H1 (cell line): ENCODE results near the gene TSPEAR. TPM values are rescaled to one million over a fixed set of nuclear protein-coding genes. Genes with fewer than 3 reads are reported as not detected.

Source experiments
- ASH2L ChIP-seq: fragments of 200-600, 300-600 bp; sonication (generic); IDR thresholded peaks from one replicate; pipeline ENCODE4 v1.7.1; 2017; ENCODE audit warnings: low read length
- CBX5 ChIP-seq: fragments of 300-800, 300-1000 bp; sonication (generic); IDR thresholded peaks from 2 replicates; pipeline ENCODE4 v1.7.1; 2016; ENCODE audit warnings: antibody characterized with exemption, low read length, low read depth
- TAF1 ChIP-seq: IDR thresholded peaks from 2 replicates; pipeline ENCODE4 v1.6.1; 2011; ENCODE audit warnings: mild to moderate bottlenecking, low read depth, low read length
- YY1 ChIP-seq: IDR thresholded peaks from 2 replicates; pipeline ENCODE4 v1.6.1; 2011; ENCODE audit warnings: low read depth, mild to moderate bottlenecking, low read length
- polyA plus RNA-seq, 7 experiments: library from polyadenylated mRNA; depleted of rRNA in 3 of 7; stranded (reverse) in 5 of 7; unstranded in 2 of 7; fragments of >200 nt in 5 of 7; fragments of 200-250 nt in 2 of 7; gene quantifications; 1 replicate in 5 of 7; 2 replicates in 1 of 7; 4 replicates in 1 of 7; pipeline versions ENCODE4 v1.2.1 to v1.2.3, GENCODE V29; 2011 to 2013; ENCODE audit warnings: missing spikeins in 2 of 7, mixed read lengths in 2 of 7
- total RNA-seq: library from RNA; stranded (reverse); fragmentation: NEBNext Ultra II Directional; extraction: Animal tissue kit (Norgen Biotek cat#: 25700); gene quantifications from 2 replicates; pipeline ENCODE4 v1.2.1, GENCODE V29; 2021
- TF ChIP-seq, protein P1 (sequence below): fragments of 300-600 bp; sonication (generic); IDR thresholded peaks from 2 replicates; pipeline ENCODE4 v1.7.1; 2012; ENCODE audit warnings: low read length, moderate library complexity, mild to moderate bottlenecking, inconsistent platforms; ENCODE audit not compliant: insufficient replicate concordance
- TF ChIP-seq, protein P2 (sequence below): IDR thresholded peaks from 2 replicates; pipeline ENCODE4 v1.6.1; 2012; ENCODE audit warnings: inconsistent platforms

The TSPEAR gene
- total and polyA plus RNA-seq, 2 of the 8 experiments (the other 6 are each of a cell fraction or from before 2014, with no cell fraction given), result 0.58 to 0.89 TPM

DNA sequence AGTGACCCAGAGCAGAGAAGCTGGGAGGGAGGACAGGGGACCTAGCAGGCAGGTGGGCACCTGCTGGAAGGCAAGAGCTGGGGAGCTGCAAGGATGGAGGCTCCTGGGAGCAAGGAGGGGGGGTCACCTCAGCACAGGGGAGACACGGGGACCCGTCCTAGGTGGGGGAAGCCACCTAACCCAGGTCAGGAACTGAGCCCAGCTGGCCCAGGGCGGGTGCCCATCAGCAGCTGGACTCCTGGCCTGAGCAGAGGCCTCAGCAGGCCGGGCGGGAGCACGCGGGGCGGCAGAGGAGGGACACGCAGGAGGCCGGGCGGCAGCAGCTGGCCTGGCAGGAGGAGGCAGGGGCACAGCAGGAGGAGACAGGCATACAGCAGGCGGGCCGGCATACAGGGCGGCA is 172.3 kb downstream of the TSPEAR start (continued):
- TF ChIP-seq, protein P1, sequence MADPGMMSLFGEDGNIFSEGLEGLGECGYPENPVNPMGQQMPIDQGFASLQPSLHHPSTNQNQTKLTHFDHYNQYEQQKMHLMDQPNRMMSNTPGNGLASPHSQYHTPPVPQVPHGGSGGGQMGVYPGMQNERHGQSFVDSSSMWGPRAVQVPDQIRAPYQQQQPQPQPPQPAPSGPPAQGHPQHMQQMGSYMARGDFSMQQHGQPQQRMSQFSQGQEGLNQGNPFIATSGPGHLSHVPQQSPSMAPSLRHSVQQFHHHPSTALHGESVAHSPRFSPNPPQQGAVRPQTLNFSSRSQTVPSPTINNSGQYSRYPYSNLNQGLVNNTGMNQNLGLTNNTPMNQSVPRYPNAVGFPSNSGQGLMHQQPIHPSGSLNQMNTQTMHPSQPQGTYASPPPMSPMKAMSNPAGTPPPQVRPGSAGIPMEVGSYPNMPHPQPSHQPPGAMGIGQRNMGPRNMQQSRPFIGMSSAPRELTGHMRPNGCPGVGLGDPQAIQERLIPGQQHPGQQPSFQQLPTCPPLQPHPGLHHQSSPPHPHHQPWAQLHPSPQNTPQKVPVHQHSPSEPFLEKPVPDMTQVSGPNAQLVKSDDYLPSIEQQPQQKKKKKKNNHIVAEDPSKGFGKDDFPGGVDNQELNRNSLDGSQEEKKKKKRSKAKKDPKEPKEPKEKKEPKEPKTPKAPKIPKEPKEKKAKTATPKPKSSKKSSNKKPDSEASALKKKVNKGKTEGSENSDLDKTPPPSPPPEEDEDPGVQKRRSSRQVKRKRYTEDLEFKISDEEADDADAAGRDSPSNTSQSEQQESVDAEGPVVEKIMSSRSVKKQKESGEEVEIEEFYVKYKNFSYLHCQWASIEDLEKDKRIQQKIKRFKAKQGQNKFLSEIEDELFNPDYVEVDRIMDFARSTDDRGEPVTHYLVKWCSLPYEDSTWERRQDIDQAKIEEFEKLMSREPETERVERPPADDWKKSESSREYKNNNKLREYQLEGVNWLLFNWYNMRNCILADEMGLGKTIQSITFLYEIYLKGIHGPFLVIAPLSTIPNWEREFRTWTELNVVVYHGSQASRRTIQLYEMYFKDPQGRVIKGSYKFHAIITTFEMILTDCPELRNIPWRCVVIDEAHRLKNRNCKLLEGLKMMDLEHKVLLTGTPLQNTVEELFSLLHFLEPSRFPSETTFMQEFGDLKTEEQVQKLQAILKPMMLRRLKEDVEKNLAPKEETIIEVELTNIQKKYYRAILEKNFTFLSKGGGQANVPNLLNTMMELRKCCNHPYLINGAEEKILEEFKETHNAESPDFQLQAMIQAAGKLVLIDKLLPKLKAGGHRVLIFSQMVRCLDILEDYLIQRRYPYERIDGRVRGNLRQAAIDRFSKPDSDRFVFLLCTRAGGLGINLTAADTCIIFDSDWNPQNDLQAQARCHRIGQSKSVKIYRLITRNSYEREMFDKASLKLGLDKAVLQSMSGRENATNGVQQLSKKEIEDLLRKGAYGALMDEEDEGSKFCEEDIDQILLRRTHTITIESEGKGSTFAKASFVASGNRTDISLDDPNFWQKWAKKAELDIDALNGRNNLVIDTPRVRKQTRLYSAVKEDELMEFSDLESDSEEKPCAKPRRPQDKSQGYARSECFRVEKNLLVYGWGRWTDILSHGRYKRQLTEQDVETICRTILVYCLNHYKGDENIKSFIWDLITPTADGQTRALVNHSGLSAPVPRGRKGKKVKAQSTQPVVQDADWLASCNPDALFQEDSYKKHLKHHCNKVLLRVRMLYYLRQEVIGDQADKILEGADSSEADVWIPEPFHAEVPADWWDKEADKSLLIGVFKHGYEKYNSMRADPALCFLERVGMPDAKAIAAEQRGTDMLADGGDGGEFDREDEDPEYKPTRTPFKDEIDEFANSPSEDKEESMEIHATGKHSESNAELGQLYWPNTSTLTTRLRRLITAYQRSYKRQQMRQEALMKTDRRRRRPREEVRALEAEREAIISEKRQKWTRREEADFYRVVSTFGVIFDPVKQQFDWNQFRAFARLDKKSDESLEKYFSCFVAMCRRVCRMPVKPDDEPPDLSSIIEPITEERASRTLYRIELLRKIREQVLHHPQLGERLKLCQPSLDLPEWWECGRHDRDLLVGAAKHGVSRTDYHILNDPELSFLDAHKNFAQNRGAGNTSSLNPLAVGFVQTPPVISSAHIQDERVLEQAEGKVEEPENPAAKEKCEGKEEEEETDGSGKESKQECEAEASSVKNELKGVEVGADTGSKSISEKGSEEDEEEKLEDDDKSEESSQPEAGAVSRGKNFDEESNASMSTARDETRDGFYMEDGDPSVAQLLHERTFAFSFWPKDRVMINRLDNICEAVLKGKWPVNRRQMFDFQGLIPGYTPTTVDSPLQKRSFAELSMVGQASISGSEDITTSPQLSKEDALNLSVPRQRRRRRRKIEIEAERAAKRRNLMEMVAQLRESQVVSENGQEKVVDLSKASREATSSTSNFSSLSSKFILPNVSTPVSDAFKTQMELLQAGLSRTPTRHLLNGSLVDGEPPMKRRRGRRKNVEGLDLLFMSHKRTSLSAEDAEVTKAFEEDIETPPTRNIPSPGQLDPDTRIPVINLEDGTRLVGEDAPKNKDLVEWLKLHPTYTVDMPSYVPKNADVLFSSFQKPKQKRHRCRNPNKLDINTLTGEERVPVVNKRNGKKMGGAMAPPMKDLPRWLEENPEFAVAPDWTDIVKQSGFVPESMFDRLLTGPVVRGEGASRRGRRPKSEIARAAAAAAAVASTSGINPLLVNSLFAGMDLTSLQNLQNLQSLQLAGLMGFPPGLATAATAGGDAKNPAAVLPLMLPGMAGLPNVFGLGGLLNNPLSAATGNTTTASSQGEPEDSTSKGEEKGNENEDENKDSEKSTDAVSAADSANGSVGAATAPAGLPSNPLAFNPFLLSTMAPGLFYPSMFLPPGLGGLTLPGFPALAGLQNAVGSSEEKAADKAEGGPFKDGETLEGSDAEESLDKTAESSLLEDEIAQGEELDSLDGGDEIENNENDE, result no peak
- TF ChIP-seq CBX5 (no peak), ASH2L (no peak), YY1 (no peak), TAF1 (no peak)
- TF ChIP-seq, protein P2, sequence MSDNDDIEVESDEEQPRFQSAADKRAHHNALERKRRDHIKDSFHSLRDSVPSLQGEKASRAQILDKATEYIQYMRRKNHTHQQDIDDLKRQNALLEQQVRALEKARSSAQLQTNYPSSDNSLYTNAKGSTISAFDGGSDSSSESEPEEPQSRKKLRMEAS, result no peak
